HUES48 (cell line): ENCODE results near the gene AMPH.

ENCODE experiments used
- H3K27ac ChIP-seq: one replicate; pipeline ENCODE4 v1.7.0; 2013; ENCODE audit warnings: low read depth, low read length, inconsistent platforms
- H3K27me3 ChIP-seq: 2 replicates; pipeline ENCODE4 v1.6.1; 2013; ENCODE audit warnings: mild to moderate bottlenecking, low read length; ENCODE audit not compliant: control insufficient read depth, insufficient read depth
- H3K36me3 ChIP-seq: 2 replicates; pipeline ENCODE4 v1.6.1; 2013; ENCODE audit warnings: low read length; ENCODE audit not compliant: control insufficient read depth, insufficient read depth
- H3K4me1 ChIP-seq: 2 replicates; pipeline ENCODE4 v1.6.1; 2013; ENCODE audit warnings: mild to moderate bottlenecking, low read length; ENCODE audit not compliant: control insufficient read depth, insufficient read depth
- H3K4me3 ChIP-seq: 2 replicates; pipeline ENCODE4 v1.5.1; 2013; ENCODE audit warnings: mild to moderate bottlenecking, low read depth, low read length
- H3K9ac ChIP-seq: 2 replicates; pipeline ENCODE4 v1.6.1; 2013; ENCODE audit warnings: mild to moderate bottlenecking, low read depth, low read length, moderate library complexity
- H3K9me3 ChIP-seq: 2 replicates; pipeline ENCODE4 v1.6.1; 2013; ENCODE audit warnings: low read length; ENCODE audit not compliant: control insufficient read depth, insufficient read depth

The AMPH gene

DNA sequence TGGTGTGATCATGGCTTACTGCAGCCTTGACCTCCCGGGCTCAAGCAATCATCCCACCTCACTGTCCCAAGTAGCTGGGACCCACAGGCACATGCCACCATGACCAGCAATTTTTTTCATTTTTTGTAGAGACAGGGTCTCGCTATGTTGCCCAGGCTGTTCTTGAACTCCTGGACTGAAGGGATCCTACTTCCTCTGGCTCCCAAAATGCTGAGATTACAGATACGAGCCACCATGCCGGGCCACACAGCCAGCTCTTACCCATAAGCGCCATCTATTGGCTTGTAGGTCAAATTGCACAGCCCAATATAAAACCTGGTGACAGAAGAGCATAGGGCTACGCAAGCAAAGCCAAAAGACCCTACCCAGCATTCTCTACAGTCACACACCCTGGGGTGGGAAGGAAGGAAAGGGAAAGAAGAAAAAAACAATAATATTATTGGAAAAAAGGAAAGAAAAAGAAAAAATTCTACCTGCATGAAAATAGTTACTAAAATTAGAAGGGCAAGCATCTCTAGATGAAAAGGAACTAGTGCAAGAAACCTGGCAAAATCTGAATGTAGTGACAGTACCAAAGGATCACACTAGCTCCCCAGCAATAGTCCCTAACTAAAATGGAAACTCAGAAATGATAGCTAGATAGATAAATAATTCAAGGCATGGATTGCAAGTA is 29.4 kb upstream of the AMPH start:
- Histone ChIP-seq H3K4me3 (no peak overlapping the region), H3K36me3 (no peaks in the 10 kb centered on the region), H3K27ac (no peak overlapping the region), H3K9ac (no peak overlapping the region), H3K9me3 (no peaks in the 10 kb centered on the region), H3K4me1 (no peaks in the 10 kb centered on the region), H3K27me3 (no peaks in the 10 kb centered on the region)

GRCh38 chr7:38659931-38660330 is 28.8 kb upstream of the AMPH start:
- Histone ChIP-seq H3K27me3 (no peaks in the 10 kb centered on the region), H3K27ac (no peak overlapping the region), H3K4me3 (no peak overlapping the region), H3K4me1 (no peaks in the 10 kb centered on the region), H3K9me3 (no peaks in the 10 kb centered on the region), H3K36me3 (no peaks in the 10 kb centered on the region), H3K9ac (no peak overlapping the region)

DNA sequence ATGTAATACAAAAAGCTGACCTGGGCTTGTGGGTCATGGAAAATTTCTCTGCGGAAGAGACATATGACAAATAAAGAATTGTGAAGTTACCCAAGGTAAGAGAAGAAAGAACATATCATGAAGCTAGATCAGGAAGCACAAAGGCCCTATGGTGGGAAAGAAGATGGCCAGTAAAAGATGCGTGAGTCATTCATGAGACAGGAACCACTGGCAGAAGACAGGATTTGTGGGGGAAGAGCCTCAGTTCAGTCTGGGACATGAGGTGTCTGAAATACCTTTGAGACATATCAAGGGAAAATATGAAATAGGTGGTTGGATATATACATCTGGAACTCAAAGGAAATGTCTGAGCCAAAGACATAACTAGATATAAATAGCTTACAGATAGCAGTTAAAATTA is 27.7 kb upstream of the AMPH start:
- H3K4me3 ChIP-seq, result no peak overlapping the region
- H3K9ac ChIP-seq, result no peak overlapping the region
- H3K27me3 ChIP-seq, result no peaks in the 10 kb centered on the region
- no peak overlapping the region for H3K27ac ChIP-seq
- H3K4me1 ChIP-seq, result no peaks in the 10 kb centered on the region
- H3K36me3 ChIP-seq, result no peaks in the 10 kb centered on the region
- no peaks in the 10 kb centered on the region for H3K9me3 ChIP-seq

DNA sequence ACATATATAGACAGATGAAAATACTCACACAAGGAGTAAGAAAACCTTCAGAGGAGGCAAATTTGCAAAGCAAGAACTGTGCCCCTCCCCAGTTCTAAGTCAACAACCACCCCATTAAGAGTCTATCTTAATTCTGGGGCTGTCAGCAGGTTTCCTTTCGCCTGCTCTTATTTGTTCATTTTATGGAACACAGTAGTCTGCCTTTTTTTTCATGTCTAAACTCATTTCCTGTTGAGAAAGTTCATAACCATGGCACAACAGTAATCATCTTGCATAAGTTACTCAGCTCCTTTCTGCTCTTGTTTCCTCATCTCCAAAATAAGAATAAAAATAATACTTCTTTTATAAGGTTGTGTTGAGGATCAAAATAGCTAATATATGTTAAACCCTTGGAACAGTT is 25.8 kb upstream of the AMPH start:
- Histone ChIP-seq H3K4me3 (no peak overlapping the region), H3K27ac (no peak overlapping the region), H3K4me1 (0 out of 2 replicates have a peak, but pooled peaks cover 3% of the 10 kb centered on the region), H3K27me3 (no peaks in the 10 kb centered on the region), H3K9ac (no peak overlapping the region), H3K36me3 (no peaks in the 10 kb centered on the region), H3K9me3 (no peaks in the 10 kb centered on the region)

GRCh38 chr7:38655833-38656774 is 24.9 kb upstream of the AMPH start:
- no peaks in the 10 kb centered on the region for H3K27me3 ChIP-seq
- no peaks in the 10 kb centered on the region for H3K36me3 ChIP-seq
- no peak overlapping the region for H3K9ac ChIP-seq
- 0 out of 2 replicates have a peak, but pooled peaks cover 3% of the 10 kb centered on the region for H3K4me1 ChIP-seq
- H3K27ac ChIP-seq, result no peak overlapping the region
- H3K9me3 ChIP-seq, result no peaks in the 10 kb centered on the region
- no peak overlapping the region for H3K4me3 ChIP-seq

GRCh38 chr7:38637957-38638356 is 6.8 kb upstream of the AMPH start:
- H3K36me3 ChIP-seq, result no peaks in the 10 kb centered on the region
- no peak overlapping the region for H3K4me3 ChIP-seq
- H3K27ac ChIP-seq, result no peak overlapping the region
- no peaks in the 10 kb centered on the region for H3K9me3 ChIP-seq
- H3K27me3 ChIP-seq, result peaks cover 1% of the 10 kb centered on the region
- no peaks in the 10 kb centered on the region; the same call in 1 of the 2 replicates for H3K4me1 ChIP-seq
- no peak overlapping the region for H3K9ac ChIP-seq

- peaks cover 3% of the 10 kb centered on the region; the same call in 1 of the 2 replicates for H3K4me1 ChIP-seq
- H3K36me3 ChIP-seq, result no peaks in the 10 kb centered on the region
- H3K27me3 ChIP-seq, result peaks cover 47% of the 10 kb centered on the region
- H3K9ac ChIP-seq, result no peak overlapping the region
- no peak overlapping the region for H3K4me3 ChIP-seq
- no peaks in the 10 kb centered on the region for H3K9me3 ChIP-seq
- H3K27ac ChIP-seq, result no peak overlapping the region
These were observed 1.2 kb upstream of the AMPH start for GRCh38 chr7:38632411-38632810.

DNA sequence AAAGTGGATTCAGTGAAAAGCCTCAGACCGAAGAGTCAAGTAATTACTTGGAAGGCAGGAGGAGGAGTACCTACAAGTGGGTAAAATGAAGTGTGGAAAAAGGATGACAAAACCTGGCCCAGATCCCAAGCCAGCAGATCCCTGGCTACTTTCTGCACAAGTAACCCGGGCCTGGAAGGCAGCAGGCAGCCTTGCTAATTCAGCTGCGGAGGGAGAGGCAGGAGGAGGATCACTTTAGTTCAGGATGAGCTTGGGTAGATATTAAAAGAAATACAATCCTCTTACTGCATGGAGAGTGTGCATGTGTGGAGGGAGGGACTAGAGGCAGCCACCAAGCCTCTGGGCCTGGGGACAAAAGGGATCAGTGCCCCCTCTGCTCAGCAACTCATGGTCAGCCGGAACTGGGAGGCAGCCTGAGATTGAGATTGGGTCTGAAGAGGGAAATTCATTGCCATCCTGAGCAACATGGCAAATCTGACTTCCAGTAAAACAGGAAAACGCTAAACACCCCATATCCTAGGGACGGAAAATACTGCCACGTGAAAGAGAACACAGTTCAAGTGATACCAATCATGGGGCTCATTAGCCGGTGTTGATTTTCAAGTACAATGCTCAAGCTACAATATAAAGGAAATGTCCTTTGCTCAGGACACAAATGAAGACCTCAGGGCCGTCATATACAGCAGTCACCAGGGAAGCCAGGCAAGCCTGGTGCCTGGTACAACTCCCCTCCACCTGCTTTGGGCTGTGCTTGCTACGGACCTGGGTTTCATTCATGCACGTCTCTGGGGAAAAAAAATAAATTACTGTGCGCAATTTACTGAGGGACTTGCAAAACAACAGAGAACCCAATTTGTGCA is 1.3 kb downstream of the AMPH start:
- Histone ChIP-seq H3K4me3 (peak overlapping the region; percentile 70), H3K27me3 (peaks cover 47% of the 10 kb centered on the region), H3K27ac (no peak overlapping the region), H3K4me1 (peaks cover 3% of the 10 kb centered on the region; the same call in 1 of the 2 replicates), H3K9me3 (no peaks in the 10 kb centered on the region), H3K9ac (no peak overlapping the region), H3K36me3 (no peaks in the 10 kb centered on the region)

DNA sequence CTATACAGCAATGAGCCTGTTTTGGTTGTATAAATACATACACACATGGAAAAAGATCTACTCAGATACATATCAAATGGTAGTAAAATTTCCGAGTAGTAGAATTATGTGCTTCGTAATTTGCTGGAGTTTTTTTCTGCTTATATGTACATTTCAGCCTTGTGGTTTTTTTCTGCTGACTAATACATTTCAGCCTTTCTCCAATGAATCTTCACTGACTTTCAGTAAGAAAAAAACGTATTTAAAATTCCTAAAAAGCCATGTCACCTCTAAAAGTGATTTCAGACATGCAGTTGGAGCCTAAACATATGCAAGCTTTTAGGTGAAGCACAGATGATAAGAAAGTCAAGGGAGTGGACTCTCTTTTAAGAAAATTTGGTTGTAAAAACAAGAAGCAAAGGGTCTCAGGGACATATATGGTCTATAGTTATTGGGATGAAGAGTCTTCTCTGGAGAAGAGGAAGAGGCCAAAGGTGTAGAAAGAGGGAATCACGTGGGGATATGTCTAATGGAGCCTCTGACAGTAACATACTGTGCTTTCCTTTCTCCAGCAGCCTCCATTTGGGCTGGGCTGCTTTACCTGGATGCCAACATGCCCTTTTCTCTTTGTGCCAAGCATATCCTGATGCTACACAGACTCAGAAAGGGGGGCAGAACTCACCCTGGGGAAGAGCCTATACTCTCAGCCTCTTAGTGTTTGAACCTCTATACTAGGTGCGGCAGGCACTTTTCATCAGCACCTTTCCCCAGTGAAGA is 2.4 kb downstream of the AMPH start:
- peaks cover 3% of the 10 kb centered on the region; the same call in 1 of the 2 replicates for H3K4me1 ChIP-seq

DNA sequence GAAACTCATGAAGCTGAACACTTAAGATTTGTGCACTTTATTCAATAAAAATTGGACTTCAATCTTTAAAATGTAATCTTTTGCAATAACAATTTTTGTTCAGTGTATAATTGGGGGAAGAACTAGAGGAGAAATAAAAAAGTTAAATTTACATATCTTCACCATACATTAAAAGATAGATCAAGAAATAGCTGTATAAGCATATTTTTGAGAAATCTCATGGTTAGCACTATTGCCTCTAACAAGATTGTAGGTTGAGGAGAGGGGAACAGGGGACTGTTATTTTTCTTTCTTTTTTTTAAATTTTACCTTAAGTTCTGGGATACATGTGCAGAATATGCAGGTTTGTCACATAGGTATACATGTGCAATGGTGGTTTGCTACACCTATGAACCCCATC is 5.3 kb downstream of the AMPH start:
- no peak overlapping the region for H3K9ac ChIP-seq
- H3K4me1 ChIP-seq, result peaks cover 3% of the 10 kb centered on the region; the same call in 1 of the 2 replicates
- no peak overlapping the region for H3K4me3 ChIP-seq
- H3K27ac ChIP-seq, result no peak overlapping the region
- H3K9me3 ChIP-seq, result no peaks in the 10 kb centered on the region
- H3K36me3 ChIP-seq, result no peaks in the 10 kb centered on the region
- H3K27me3 ChIP-seq, result peaks cover 27% of the 10 kb centered on the region

More for the DNA sequence above, 2.4 kb downstream of the AMPH start:
- H3K27ac ChIP-seq, result no peak overlapping the region
- H3K9me3 ChIP-seq, result no peaks in the 10 kb centered on the region
- no peak overlapping the region for H3K9ac ChIP-seq
- no peaks in the 10 kb centered on the region for H3K36me3 ChIP-seq
- peaks cover 47% of the 10 kb centered on the region for H3K27me3 ChIP-seq
- H3K4me3 ChIP-seq, result no peak overlapping the region
